K562 (cell line): ENCODE measurements around the gene TMEM50B. TPM values are rescaled to one million over a fixed set of nuclear protein-coding genes. Genes with fewer than 3 reads are reported as not detected.

Source experiments
- BACH1 ChIP-seq: fragments of 200-800 bp; sonication (Bioruptor generic); IDR thresholded peaks from 2 replicates; pipeline ENCODE4 v1.6.1; 2016; ENCODE audit warnings: missing genetic modification characterization, missing compliant biosample characterization
- ETS2 ChIP-seq: IDR thresholded peaks from 2 replicates; pipeline ENCODE4 v1.6.1; 2016; ENCODE audit warnings: borderline replicate concordance, missing genetic modification characterization, mild to moderate bottlenecking, moderate library complexity, missing compliant biosample characterization; ENCODE audit not compliant: poor library complexity, severe bottlenecking
- EZH2 ChIP-seq: IDR thresholded peaks from 2 replicates; pipeline ENCODE4 v1.6.1; 2012; ENCODE audit warnings: low read depth, mild to moderate bottlenecking, inconsistent platforms, low read length, borderline replicate concordance
- HOXB6 ChIP-seq: fragments of 250-450 bp; sonication (Bioruptor Pico); IDR thresholded peaks from 2 replicates; pipeline ENCODE4 v1.5.1; 2022; ENCODE audit warnings: mild to moderate bottlenecking, borderline replicate concordance
- NFE2L1 ChIP-seq: fragments of 450-650 bp; IDR thresholded peaks from 2 replicates; pipeline ENCODE4 v1.6.1; 2016; ENCODE audit warnings: missing genetic modification characterization, low read depth, mild to moderate bottlenecking, missing compliant biosample characterization, moderate library complexity, borderline replicate concordance
- POLR2B ChIP-seq: fragments of 450-650 bp; IDR thresholded peaks from 2 replicates; pipeline ENCODE4 v1.6.1; 2018; ENCODE audit warnings: low read depth; ENCODE audit not compliant: partially characterized antibody
- SIX5 ChIP-seq, 2 experiments: IDR thresholded peaks; 2 replicates each; pipeline ENCODE4 v1.6.1; 2011; ENCODE audit warnings: low read length in 2 of 2, borderline replicate concordance in 1 of 2, low read depth in 1 of 2, mild to moderate bottlenecking in 1 of 2, moderate library complexity in 1 of 2; ENCODE audit not compliant: insufficient read depth in 1 of 2
- SRF ChIP-seq, 2 experiments: fragments of 250-450, 450-650 bp in 1 of 2; sonication (Bioruptor Pico) in 1 of 2; sonication (generic) in 1 of 2; formaldehyde crosslinking; IDR thresholded peaks; 2 replicates each; pipeline versions ENCODE4 v1.5.0 to v1.5.1; 2020 to 2022; ENCODE audit warnings: mild to moderate bottlenecking in 1 of 2, missing genetic modification reagents in 1 of 2
- polyA plus RNA-seq, 8 experiments: library from polyadenylated mRNA; depleted of rRNA in 4 of 8; stranded (reverse) in 5 of 8; unstranded in 3 of 8; fragments of >200 nt; fragmentation: Nextera tagmentation in 2 of 8; fragmentation: Illumina TruSeq in 1 of 8; extraction: Ambion mirVana in 2 of 8; extraction: Trizol in 1 of 8; gene quantifications; 2 replicates each; pipeline versions ENCODE4 v1.2.1 to v1.2.3, GENCODE V29; 2011 to 2014; ENCODE audit warnings: inconsistent platforms in 1 of 8, missing spikeins in 1 of 8
- total RNA-seq, 7 experiments: library from RNA; depleted of rRNA in 6 of 7; stranded (reverse); fragments of >200 nt in 6 of 7; fragmentation: Illumina TruSeq in 2 of 7; extraction: Trizol in 2 of 7; gene quantifications; 2 replicates each; pipeline versions ENCODE4 v1.2.1 to v1.2.3, GENCODE V29; 2011 to 2021; ENCODE audit warnings: low replicate concordance in 1 of 7
- TF ChIP-seq, protein P1 (sequence below), 2 experiments: IDR thresholded peaks; 2 replicates each; pipeline ENCODE4 v1.6.1; 2011; ENCODE audit warnings: borderline replicate concordance in 1 of 2, control low read depth in 1 of 2, low read depth in 1 of 2, low read length in 1 of 2, mild to moderate bottlenecking in 1 of 2, mixed read lengths in 1 of 2, moderate library complexity in 1 of 2; ENCODE audit not compliant: insufficient read depth in 1 of 2, insufficient read length in 1 of 2, poor library complexity in 1 of 2, severe bottlenecking in 1 of 2; ENCODE audit errors: extremely low read depth in 1 of 2
- TF ChIP-seq, protein P2 (sequence below): fragments of 250-450 bp; sonication (Bioruptor Pico); IDR thresholded peaks from 2 replicates; pipeline ENCODE4 v1.5.0; 2020; ENCODE audit warnings: mild to moderate bottlenecking, borderline replicate concordance
- TF ChIP-seq, protein P3 (sequence below): fragments of 250-450 bp; sonication (Bioruptor Pico); IDR thresholded peaks from 2 replicates; pipeline ENCODE4 v1.5.0; 2020; ENCODE audit warnings: mild to moderate bottlenecking

TMEM50B gene
- total and polyA plus RNA-seq, 9 of the 15 experiments (the other 6 are each of a cell fraction or from before 2014, with no cell fraction given): 20.5 to 64.6 (median 28.9) TPM

DNA sequence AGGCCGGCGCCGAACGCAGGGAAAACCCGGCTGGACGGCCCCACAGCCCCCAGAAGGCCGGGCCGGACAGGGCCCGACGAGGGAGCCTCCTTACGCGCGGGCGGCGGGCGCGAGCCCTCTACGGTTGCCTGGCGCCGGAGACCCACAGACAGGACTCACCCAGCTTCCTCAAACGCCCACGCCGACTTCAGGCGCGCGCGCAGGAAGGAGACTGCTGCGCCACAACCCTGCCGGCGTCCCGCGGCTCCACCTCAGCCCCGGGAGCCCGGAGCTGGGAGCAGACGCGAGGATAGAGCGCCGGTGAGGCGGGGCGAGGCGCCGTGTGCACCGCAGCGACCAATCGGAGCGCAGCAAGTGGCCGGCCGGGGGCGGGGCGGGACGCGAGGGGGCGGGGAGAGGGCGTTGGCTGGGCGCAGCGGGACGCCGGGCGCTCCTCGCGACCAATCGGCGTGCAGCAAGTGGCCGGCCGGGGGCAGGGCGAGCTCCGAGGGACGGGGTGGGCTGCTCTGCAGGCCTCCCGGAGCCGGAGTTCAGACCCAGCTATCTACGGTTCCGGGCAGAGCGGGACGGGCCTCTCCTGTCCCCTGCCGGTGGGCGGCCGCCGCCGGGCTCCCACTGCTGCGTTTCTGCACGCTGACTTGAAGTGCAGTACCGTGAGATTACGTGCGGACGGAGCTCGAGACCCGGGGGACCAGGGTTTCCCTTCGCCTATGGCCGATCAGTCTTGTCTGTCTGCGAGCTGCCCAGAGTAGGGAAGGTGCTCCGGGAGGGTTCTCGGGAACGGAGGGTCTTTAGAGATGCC lies at the start of gene TMEM50B (continued):
- TF ChIP-seq, protein P1, sequence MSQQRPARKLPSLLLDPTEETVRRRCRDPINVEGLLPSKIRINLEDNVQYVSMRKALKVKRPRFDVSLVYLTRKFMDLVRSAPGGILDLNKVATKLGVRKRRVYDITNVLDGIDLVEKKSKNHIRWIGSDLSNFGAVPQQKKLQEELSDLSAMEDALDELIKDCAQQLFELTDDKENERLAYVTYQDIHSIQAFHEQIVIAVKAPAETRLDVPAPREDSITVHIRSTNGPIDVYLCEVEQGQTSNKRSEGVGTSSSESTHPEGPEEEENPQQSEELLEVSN (IDR thresholded peaks at IDR 0.05; ENCODE audit: borderline replicate concordance in 1 of 2, extremely low read depth in 1 of 2, insufficient read depth in 1 of 2, insufficient read length in 1 of 2, low read depth in 1 of 2, low read length in 1 of 2, poor library complexity in 1 of 2, severe bottlenecking in 1 of 2): peak; percentile 8 to 49
- TF ChIP-seq POLR2B: peak; percentile 67
- TF ChIP-seq EZH2: no peak
- TF ChIP-seq BACH1 (tag): no peak
- TF ChIP-seq, protein P2, sequence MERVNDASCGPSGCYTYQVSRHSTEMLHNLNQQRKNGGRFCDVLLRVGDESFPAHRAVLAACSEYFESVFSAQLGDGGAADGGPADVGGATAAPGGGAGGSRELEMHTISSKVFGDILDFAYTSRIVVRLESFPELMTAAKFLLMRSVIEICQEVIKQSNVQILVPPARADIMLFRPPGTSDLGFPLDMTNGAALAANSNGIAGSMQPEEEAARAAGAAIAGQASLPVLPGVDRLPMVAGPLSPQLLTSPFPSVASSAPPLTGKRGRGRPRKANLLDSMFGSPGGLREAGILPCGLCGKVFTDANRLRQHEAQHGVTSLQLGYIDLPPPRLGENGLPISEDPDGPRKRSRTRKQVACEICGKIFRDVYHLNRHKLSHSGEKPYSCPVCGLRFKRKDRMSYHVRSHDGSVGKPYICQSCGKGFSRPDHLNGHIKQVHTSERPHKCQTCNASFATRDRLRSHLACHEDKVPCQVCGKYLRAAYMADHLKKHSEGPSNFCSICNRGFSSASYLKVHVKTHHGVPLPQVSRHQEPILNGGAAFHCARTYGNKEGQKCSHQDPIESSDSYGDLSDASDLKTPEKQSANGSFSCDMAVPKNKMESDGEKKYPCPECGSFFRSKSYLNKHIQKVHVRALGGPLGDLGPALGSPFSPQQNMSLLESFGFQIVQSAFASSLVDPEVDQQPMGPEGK (CRISPR knock-in tag): no peak
- TF ChIP-seq HOXB6 (CRISPR knock-in tag): no peak
- TF ChIP-seq, protein P3, sequence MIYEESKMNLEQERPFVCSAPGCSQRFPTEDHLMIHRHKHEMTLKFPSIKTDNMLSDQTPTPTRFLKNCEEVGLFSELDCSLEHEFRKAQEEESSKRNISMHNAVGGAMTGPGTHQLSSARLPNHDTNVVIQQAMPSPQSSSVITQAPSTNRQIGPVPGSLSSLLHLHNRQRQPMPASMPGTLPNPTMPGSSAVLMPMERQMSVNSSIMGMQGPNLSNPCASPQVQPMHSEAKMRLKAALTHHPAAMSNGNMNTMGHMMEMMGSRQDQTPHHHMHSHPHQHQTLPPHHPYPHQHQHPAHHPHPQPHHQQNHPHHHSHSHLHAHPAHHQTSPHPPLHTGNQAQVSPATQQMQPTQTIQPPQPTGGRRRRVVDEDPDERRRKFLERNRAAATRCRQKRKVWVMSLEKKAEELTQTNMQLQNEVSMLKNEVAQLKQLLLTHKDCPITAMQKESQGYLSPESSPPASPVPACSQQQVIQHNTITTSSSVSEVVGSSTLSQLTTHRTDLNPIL (CRISPR knock-in tag): no peak
- no peak for TF ChIP-seq ETS2
- peak in 1 of 2 experiments; percentile 70; a peak in 2 of 4 replicates for TF ChIP-seq SRF (CRISPR knock-in tag; IDR thresholded peaks at IDR 0.05)
- no peak for TF ChIP-seq NFE2L1 (tag)
- no peak for TF ChIP-seq SIX5 (IDR thresholded peaks at IDR 0.05; ENCODE audit: borderline replicate concordance in 1 of 2, insufficient read depth in 1 of 2, low read depth in 1 of 2, low read length in 2 of 2)
